ENCODE data around the gene UACA.

- TF ChIP-seq CTCF (IDR thresholded peaks at IDR 0.05) (no peak), POLR2A (IDR thresholded peaks at IDR 0.05) (no peak), POLR2AphosphoS5 (IDR thresholded peaks at IDR 0.05) (no peak), EP300 (IDR thresholded peaks at IDR 0.05) (no peak)
These were observed 127.5 kb downstream of the UACA start for GRCh38 chr15:70635895-70636294.
